WTC11 (cell line): ENCODE measurements around the gene MBD3L4. TPM values are rescaled to one million over a fixed set of nuclear protein-coding genes. Genes with fewer than 3 reads are reported as not detected.

Experiments used
- ATAC-seq: fragments of 200-7000 bp; cut with Tn5 transposase; 2 replicates; pipeline ENCODE4 v1.10.0; 2021; ENCODE audit warnings: mild to moderate bottlenecking, moderate library complexity
- CTCF ChIA-PET: fragments of 300-600 bp; sonication (Branson Sonifier 250); formaldehyde crosslinking; loops from one replicate; lab custom pipeline; 2021; ENCODE audit warnings: antibody characterized with exemption; lab: Charles Lee
- POLR2A ChIA-PET: fragments of 350-600 bp; sonication (Branson Sonifier 250); formaldehyde crosslinking; loops from one replicate; lab custom pipeline; 2021; ENCODE audit warnings: antibody characterized with exemption; lab: Charles Lee
- DNase-seq: peaks from one replicate; pipeline ENCODE4 v3.0.0; 2021; ENCODE audit warnings: low spot score
- H3K27ac Mint-ChIP-seq: 2 replicates; pipeline ENCODE4 v1.8.0; 2021; ENCODE audit warnings: mixed read lengths
- H3K27me3 Mint-ChIP-seq: 2 replicates; pipeline ENCODE4 v1.8.0; 2021; ENCODE audit warnings: low read depth, mild to moderate bottlenecking, moderate library complexity, mixed read lengths
- H3K36me3 Mint-ChIP-seq: 2 replicates; pipeline ENCODE4 v1.8.0; 2021; ENCODE audit warnings: mixed read lengths
- H3K4me1 Mint-ChIP-seq: 2 replicates; pipeline ENCODE4 v1.8.0; 2022; ENCODE audit warnings: mixed read lengths
- H3K4me3 Mint-ChIP-seq: 2 replicates; pipeline ENCODE4 v1.8.0; 2021; ENCODE audit warnings: mild to moderate bottlenecking, moderate library complexity, mixed read lengths
- H3K9me3 Mint-ChIP-seq: 2 replicates; pipeline ENCODE4 v1.8.0; 2021; ENCODE audit warnings: mixed read lengths
- ARID4B ChIP-seq: sonication (generic); formaldehyde crosslinking; IDR thresholded peaks from 2 replicates; pipeline ENCODE4 v1.8.0; 2023; ENCODE audit warnings: missing genetic modification reagents, mild to moderate bottlenecking, borderline replicate concordance
- ATF1 ChIP-seq: sonication (generic); formaldehyde crosslinking; IDR thresholded peaks from 2 replicates; pipeline ENCODE4 v1.8.1; 2023; ENCODE audit warnings: mild to moderate bottlenecking, moderate library complexity, missing genetic modification reagents
- CREM ChIP-seq: sonication (generic); formaldehyde crosslinking; IDR thresholded peaks from 2 replicates; pipeline ENCODE4 v1.8.1; 2022; ENCODE audit warnings: mild to moderate bottlenecking, missing genetic modification reagents, moderate library complexity
- CTCF ChIP-seq: fragments of 200-600 bp; IDR thresholded peaks from 2 replicates; pipeline ENCODE4 v1.8.0; 2022; ENCODE audit warnings: antibody characterized with exemption
- FOXK1 ChIP-seq: sonication (generic); formaldehyde crosslinking; IDR thresholded peaks from 2 replicates; pipeline ENCODE4 v1.8.0; 2022; ENCODE audit warnings: mild to moderate bottlenecking, moderate library complexity, missing genetic modification reagents
- HMGA2 ChIP-seq: fragments of 250-450 bp; sonication (Bioruptor Pico); IDR thresholded peaks from 2 replicates; pipeline ENCODE4 v1.4.0; 2021; ENCODE audit warnings: mild to moderate bottlenecking, moderate library complexity
- HMGXB4 ChIP-seq: sonication (generic); formaldehyde crosslinking; IDR thresholded peaks from 2 replicates; pipeline ENCODE4 v1.8.1; 2023; ENCODE audit warnings: mild to moderate bottlenecking, moderate library complexity, missing genetic modification reagents
- IRF1 ChIP-seq: sonication (generic); formaldehyde crosslinking; IDR thresholded peaks from 2 replicates; pipeline ENCODE4 v1.8.0; 2023; ENCODE audit warnings: missing genetic modification reagents
- MYBL2 ChIP-seq: sonication (generic); formaldehyde crosslinking; IDR thresholded peaks from 2 replicates; pipeline ENCODE4 v1.8.1; 2023; ENCODE audit warnings: mild to moderate bottlenecking, moderate library complexity, missing genetic modification reagents
- NFE2L1 ChIP-seq: sonication (generic); formaldehyde crosslinking; IDR thresholded peaks from 2 replicates; pipeline ENCODE4 v1.8.1; 2023; ENCODE audit warnings: missing genetic modification reagents
- NR1H2 ChIP-seq: sonication (generic); formaldehyde crosslinking; IDR thresholded peaks from 2 replicates; pipeline ENCODE4 v1.9.0; 2021; ENCODE audit warnings: mild to moderate bottlenecking, moderate library complexity, missing genetic modification reagents
- PRRX2 ChIP-seq: fragments of 250-450 bp; sonication (Bioruptor Pico); IDR thresholded peaks from 2 replicates; pipeline ENCODE4 v1.8.0; 2021; ENCODE audit warnings: mild to moderate bottlenecking
- TEAD4 ChIP-seq: sonication (generic); formaldehyde crosslinking; IDR thresholded peaks from 2 replicates; pipeline ENCODE4 v1.8.0; 2022; ENCODE audit warnings: mild to moderate bottlenecking, missing genetic modification reagents
- ZNF121 ChIP-seq: sonication (generic); formaldehyde crosslinking; IDR thresholded peaks from 2 replicates; pipeline ENCODE4 v1.8.0; 2023; ENCODE audit warnings: missing genetic modification reagents
- ZNF416 ChIP-seq: fragments of 250-450 bp; sonication (Bioruptor Pico); IDR thresholded peaks from 2 replicates; pipeline ENCODE4 v1.9.0; 2021; ENCODE audit warnings: mild to moderate bottlenecking, inconsistent platforms
- ZNF512 ChIP-seq: sonication (generic); formaldehyde crosslinking; IDR thresholded peaks from 2 replicates; pipeline ENCODE4 v1.8.1; 2022; ENCODE audit warnings: missing genetic modification reagents, borderline replicate concordance
- total RNA-seq: library from RNA; stranded (reverse); gene quantifications from 3 replicates; pipeline ENCODE4 v1.2.3, GENCODE V29; 2021
- TF ChIP-seq, protein P1 (sequence below): sonication (generic); formaldehyde crosslinking; IDR thresholded peaks from 2 replicates; pipeline ENCODE4 v1.8.0; 2022; ENCODE audit warnings: mild to moderate bottlenecking, missing genetic modification reagents
- TF ChIP-seq, protein P2 (sequence below): sonication (generic); formaldehyde crosslinking; IDR thresholded peaks from 2 replicates; pipeline ENCODE4 v1.8.1; 2023; ENCODE audit warnings: mild to moderate bottlenecking, missing genetic modification reagents, moderate library complexity
- TF ChIP-seq, protein P3 (sequence below): sonication (generic); formaldehyde crosslinking; IDR thresholded peaks from 2 replicates; pipeline ENCODE4 v1.8.0; 2022; ENCODE audit warnings: mild to moderate bottlenecking, missing genetic modification reagents

The MBD3L4 gene
- total RNA-seq, 1 experiment from 2014 or later, result not detected

- H3K4me1 Mint-ChIP-seq, result no peaks in the 10 kb centered on the region
- ChIA-PET CTCF (no interaction called here), POLR2A (no interaction called here)
- H3K36me3 Mint-ChIP-seq, result peaks cover 69% of the 10 kb centered on the region
- no peak overlapping the region for H3K27ac Mint-ChIP-seq
- no peak for ATAC-seq
- peaks cover 76% of the 10 kb centered on the region for H3K9me3 Mint-ChIP-seq
- H3K27me3 Mint-ChIP-seq, result peaks cover 19% of the 10 kb centered on the region
- no peak overlapping the region for H3K4me3 Mint-ChIP-seq
- DNase-seq, result no peak
- TF ChIP-seq ZNF512 (CRISPR knock-in tag) (no peak), FOXK1 (CRISPR knock-in tag) (no peak), PRRX2 (no peak), HMGA2 (CRISPR knock-in tag) (no peak), ATF1 (no peak), ARID4B (CRISPR knock-in tag) (no peak), ZNF121 (CRISPR knock-in tag) (no peak)
These were observed 43.2 kb downstream of the MBD3L4 start for GRCh38 chr19:6996810-6997209.

DNA sequence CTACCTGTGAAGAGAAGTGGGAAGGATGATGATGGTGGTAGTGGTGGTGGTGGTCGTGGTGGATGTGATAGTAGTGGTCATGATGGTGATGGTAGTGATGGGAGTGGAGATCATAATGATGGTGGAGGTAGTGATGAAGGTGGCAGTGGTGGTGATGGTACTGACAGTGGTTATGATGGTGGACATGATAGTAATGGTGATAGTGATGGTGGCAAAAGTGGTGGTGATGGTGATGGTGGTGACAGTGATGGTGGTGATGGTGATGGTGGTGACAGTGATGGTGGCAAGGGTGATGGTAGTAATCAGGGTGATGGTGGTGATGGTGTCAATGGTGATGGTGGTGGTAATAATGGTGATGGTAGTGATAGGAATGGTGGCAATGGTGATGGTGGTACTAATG, 44.9 kb downstream of the MBD3L4 start:
- H3K27ac Mint-ChIP-seq, result no peak overlapping the region
- peaks cover 62% of the 10 kb centered on the region for H3K36me3 Mint-ChIP-seq
- DNase-seq (no peak), ATAC-seq (no peak)
- H3K4me3 Mint-ChIP-seq, result no peak overlapping the region
- H3K27me3 Mint-ChIP-seq, result peaks cover 12% of the 10 kb centered on the region
- peaks cover 71% of the 10 kb centered on the region for H3K9me3 Mint-ChIP-seq
- ChIA-PET CTCF (no interaction called here), POLR2A (interaction anchor here (0.7 kb wide), 1 partner anchor 1061 kb away, joined by 3 read pairs; no protein-coding TSS in a partner anchor)
- H3K4me1 Mint-ChIP-seq, result no peaks in the 10 kb centered on the region
- TF ChIP-seq CREM (CRISPR knock-in tag), result no peak
- no peak for TF ChIP-seq ZNF416 (CRISPR knock-in tag)
- TF ChIP-seq TEAD4 (CRISPR knock-in tag), result no peak
- TF ChIP-seq, protein P1, sequence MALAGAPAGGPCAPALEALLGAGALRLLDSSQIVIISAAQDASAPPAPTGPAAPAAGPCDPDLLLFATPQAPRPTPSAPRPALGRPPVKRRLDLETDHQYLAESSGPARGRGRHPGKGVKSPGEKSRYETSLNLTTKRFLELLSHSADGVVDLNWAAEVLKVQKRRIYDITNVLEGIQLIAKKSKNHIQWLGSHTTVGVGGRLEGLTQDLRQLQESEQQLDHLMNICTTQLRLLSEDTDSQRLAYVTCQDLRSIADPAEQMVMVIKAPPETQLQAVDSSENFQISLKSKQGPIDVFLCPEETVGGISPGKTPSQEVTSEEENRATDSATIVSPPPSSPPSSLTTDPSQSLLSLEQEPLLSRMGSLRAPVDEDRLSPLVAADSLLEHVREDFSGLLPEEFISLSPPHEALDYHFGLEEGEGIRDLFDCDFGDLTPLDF, result no peak
- TF ChIP-seq, protein P2, sequence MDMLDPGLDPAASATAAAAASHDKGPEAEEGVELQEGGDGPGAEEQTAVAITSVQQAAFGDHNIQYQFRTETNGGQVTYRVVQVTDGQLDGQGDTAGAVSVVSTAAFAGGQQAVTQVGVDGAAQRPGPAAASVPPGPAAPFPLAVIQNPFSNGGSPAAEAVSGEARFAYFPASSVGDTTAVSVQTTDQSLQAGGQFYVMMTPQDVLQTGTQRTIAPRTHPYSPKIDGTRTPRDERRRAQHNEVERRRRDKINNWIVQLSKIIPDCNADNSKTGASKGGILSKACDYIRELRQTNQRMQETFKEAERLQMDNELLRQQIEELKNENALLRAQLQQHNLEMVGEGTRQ (CRISPR knock-in tag), result no peak
- TF ChIP-seq, protein P3, sequence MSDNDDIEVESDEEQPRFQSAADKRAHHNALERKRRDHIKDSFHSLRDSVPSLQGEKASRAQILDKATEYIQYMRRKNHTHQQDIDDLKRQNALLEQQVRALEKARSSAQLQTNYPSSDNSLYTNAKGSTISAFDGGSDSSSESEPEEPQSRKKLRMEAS, result no peak

DNA sequence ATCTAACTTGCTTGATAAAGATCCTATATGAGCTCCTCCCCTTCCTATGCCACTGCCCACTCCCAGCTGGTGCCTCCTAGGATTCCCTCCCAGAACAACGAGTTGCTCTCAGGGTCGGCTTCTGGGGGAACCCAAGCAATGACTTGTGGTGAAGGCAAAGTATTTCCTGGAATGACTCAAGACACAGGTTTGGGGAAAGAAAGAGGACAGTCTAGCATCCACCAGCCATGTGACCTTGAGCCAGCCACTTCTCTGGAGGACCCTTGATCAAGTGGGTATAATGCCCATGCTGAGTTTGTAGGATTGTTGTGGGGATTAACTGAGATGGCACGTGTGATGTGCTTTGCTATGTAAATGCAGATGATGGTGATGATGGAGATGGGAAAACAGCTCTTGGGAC, 51.7 kb downstream of the MBD3L4 start:
- ChIA-PET CTCF (no interaction called here), POLR2A (no interaction called here)
- DNase-seq (no peak), ATAC-seq (no peak)
- peaks cover 70% of the 10 kb centered on the region for H3K9me3 Mint-ChIP-seq
- H3K36me3 Mint-ChIP-seq, result peaks cover 54% of the 10 kb centered on the region
- peaks cover 6% of the 10 kb centered on the region; the same call in 1 of the 2 replicates for H3K27me3 Mint-ChIP-seq
- H3K4me3 Mint-ChIP-seq, result no peak overlapping the region
- H3K27ac Mint-ChIP-seq, result no peak overlapping the region
- no peaks in the 10 kb centered on the region for H3K4me1 Mint-ChIP-seq
- TF ChIP-seq MYBL2 (CRISPR knock-in tag), result no peak
- TF ChIP-seq, protein P2 (CRISPR knock-in tag), result no peak
- TF ChIP-seq HMGA2 (CRISPR knock-in tag), result no peak
- TF ChIP-seq CTCF, result no peak
- no peak for TF ChIP-seq FOXK1 (CRISPR knock-in tag)
- TF ChIP-seq NR1H2 (CRISPR knock-in tag), result no peak
- no peak for TF ChIP-seq NFE2L1 (CRISPR knock-in tag)
- no peak for TF ChIP-seq IRF1 (CRISPR knock-in tag)
- no peak for TF ChIP-seq HMGXB4 (CRISPR knock-in tag)
